Measurements from ENCODE around the gene SMLR1. TPM values are rescaled to one million over a fixed set of nuclear protein-coding genes. Genes with fewer than 3 reads are reported as not detected.

Gene SMLR1
- total RNA-seq, 2 donors from 2014 or later = not detected

DNA sequence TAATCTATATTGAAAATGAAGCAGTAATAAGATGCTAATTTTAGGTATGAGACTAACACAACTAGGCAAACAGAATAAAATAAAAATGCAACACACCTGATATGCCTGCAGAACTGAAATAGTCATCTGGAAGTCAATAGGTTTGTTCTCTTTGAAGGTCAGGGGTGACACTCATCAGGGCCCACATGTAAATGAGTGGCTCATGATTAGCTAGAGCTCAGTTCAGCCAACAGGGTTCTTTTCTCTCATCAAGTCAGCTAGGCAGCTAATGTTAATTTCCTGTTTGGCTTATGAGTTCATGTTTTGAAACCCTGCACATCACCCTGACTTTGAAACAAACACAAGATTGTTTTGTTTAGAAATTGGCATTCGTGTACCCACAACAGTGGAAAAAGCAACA is 23.8 kb downstream of the SMLR1 start:
- Histone ChIP-seq H3K9me3 (peaks cover 0 to 4% of the 10 kb centered on the region in 2 donors), H3K27me3 (no peaks in the 10 kb centered on the region), H3K36me3 (no peaks in the 10 kb centered on the region), H3K4me3 (no peak overlapping the region), H3K27ac (no peak overlapping the region), H3K4me1 (peaks cover 0 to 7% of the 10 kb centered on the region in 2 donors)
- TF ChIP-seq, protein P1, sequence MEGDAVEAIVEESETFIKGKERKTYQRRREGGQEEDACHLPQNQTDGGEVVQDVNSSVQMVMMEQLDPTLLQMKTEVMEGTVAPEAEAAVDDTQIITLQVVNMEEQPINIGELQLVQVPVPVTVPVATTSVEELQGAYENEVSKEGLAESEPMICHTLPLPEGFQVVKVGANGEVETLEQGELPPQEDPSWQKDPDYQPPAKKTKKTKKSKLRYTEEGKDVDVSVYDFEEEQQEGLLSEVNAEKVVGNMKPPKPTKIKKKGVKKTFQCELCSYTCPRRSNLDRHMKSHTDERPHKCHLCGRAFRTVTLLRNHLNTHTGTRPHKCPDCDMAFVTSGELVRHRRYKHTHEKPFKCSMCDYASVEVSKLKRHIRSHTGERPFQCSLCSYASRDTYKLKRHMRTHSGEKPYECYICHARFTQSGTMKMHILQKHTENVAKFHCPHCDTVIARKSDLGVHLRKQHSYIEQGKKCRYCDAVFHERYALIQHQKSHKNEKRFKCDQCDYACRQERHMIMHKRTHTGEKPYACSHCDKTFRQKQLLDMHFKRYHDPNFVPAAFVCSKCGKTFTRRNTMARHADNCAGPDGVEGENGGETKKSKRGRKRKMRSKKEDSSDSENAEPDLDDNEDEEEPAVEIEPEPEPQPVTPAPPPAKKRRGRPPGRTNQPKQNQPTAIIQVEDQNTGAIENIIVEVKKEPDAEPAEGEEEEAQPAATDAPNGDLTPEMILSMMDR (IDR thresholded peaks at IDR 0.05) = no peak
- DNase-seq (ENCODE audit: low spot score) = no peak

DNA sequence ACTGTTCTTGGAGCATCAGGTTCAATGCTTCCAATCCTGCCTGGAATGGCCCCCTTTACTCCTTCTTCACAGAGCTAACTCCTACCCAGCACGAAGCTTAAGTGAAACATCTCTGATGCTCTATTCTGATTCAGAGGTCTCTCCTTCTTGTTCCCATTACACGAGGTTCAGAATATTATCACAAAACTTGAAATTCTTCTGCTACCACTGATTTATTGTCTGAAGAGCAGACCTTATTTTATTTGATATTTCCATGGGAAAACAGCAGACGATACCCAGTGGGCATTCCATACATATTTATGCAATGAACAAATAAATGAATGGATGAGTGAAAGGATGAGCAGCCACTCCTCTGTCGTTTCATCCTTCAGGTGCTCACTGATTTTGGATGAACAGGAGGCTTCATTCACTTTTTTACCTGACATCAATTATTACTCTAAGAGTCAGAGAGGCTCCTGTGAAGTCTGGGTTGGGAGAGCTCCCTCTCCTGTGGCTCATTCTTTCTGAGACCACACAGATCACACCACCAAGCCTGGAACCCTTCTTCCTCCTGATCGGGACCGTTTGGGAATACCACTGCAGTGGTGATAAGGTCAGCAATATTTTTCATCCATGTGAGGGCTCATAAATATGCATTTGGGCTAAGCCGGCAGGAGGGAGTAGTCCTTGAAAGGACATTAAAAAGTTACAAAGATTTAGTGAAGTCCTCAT is 25.8 kb downstream of the SMLR1 start:
- peaks cover 0 to 4% of the 10 kb centered on the region in 2 donors for H3K9me3 ChIP-seq
- peaks cover 1% of the 10 kb centered on the region for H3K36me3 ChIP-seq
- H3K4me3 ChIP-seq = no peak overlapping the region
- DNase-seq (ENCODE audit: low spot score) = no peak
- TF ChIP-seq, protein P1 (IDR thresholded peaks at IDR 0.05) = no peak
- no peaks in the 10 kb centered on the region for H3K27me3 ChIP-seq
- H3K27ac ChIP-seq = no peak overlapping the region
- H3K4me1 ChIP-seq = no peaks in the 10 kb centered on the region

DNA sequence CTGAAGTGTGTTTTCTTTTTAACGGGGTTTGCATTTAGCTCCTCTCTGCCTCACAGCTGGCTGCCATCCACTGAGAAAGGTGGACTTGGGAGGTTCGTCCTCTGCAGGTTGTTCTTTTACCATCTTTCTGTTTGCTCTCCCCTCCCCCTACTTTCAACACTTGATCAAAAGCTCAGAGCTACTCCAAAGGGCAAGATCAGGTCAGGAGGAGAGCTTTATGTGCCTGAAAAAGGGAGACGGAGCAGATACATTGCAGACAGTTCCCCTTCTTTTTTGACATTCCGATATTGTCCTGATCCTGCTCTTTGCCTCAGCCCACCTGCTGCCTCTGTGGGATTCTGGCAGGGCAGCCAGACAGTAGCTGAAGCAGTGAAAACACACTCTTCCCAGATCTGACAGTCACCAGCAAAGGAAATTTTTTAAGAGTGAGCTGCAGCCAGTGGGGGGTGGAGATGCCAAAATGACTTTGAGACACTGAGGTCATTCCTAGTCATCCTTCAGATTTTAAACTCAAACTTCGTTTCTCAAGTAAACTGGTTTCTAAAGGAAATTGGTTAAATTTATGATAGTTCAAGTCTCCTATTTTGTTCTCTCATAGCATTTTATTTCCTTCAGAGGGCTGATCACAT is 26.5 kb downstream of the SMLR1 start:
- no peak for DNase-seq (ENCODE audit: low spot score)
- peaks cover 5% of the 10 kb centered on the region for H3K36me3 ChIP-seq
- H3K9me3 ChIP-seq = peaks cover 0 to 4% of the 10 kb centered on the region in 2 donors
- H3K4me3 ChIP-seq = no peak overlapping the region
- H3K4me1 ChIP-seq = no peaks in the 10 kb centered on the region
- TF ChIP-seq, protein P1 (IDR thresholded peaks at IDR 0.05) = no peak
- no peaks in the 10 kb centered on the region for H3K27me3 ChIP-seq
- H3K27ac ChIP-seq = no peak overlapping the region

DNA sequence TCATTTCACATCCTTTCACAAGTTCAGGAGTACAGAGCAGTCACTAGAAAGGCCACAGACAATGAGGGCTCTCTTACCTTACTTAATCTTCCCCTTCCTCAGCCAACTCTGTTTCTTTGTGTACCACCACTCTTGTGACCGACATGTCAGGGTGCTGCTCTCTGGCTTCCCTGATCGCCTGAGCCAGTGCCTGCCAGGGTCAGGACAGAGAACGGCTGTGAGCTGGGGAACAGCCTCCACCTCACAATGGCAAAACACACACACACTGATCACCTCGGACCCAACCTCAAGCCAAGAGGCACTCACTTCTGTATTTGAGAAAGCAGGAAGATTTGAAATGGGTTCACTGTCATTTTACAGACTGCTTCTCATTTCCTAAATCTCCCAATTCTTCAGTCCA is 30.8 kb downstream of the SMLR1 start:
- TF ChIP-seq, protein P1 (IDR thresholded peaks at IDR 0.05) = no peak
- no peak overlapping the region for H3K27ac ChIP-seq
- H3K27me3 ChIP-seq = no peaks in the 10 kb centered on the region
- peaks cover 0 to 4% of the 10 kb centered on the region in 2 donors for H3K9me3 ChIP-seq
- no peak overlapping the region for H3K4me3 ChIP-seq
- H3K36me3 ChIP-seq = peaks cover 5% of the 10 kb centered on the region
- no peak for DNase-seq (ENCODE audit: low spot score)
- H3K4me1 ChIP-seq = no peaks in the 10 kb centered on the region

DNA sequence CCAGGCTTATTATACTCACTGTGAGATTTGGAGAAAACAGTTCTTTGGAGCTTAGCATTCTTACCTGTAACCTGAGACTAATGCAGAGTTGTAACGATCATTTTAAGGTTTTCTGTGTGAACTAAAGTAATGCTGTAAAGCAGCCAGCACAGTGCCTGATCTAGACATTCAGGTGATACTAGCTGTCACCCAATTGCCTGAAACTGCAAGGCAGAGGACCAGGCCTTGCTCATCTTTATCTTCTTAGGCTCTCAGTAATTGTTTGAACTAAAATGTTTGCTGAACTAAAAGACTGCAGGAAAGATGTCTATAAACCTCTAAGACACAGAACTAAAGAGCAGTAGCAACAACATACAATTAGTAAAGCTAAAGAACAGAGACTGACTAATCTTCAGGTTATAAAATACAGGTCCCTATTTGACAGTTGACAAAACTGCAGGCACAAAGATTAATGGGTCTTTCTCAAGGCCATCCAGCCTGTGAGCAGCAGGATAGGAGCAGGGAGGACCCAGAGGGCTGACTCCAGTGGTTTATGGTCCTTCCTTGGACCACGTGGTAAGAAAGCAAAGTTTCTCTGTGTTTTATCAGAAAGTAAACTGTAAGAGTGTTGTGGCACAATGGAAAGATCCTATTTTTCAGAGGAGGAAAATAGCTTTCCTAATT is 31.4 kb downstream of the SMLR1 start:
- TF ChIP-seq, protein P1 (IDR thresholded peaks at IDR 0.05) = no peak
- peaks cover 0 to 4% of the 10 kb centered on the region in 2 donors for H3K9me3 ChIP-seq
- no peak overlapping the region for H3K27ac ChIP-seq
- no peaks in the 10 kb centered on the region for H3K27me3 ChIP-seq
- DNase-seq (ENCODE audit: low spot score) = no peak
- H3K4me1 ChIP-seq = no peaks in the 10 kb centered on the region
- no peak overlapping the region for H3K4me3 ChIP-seq
- H3K36me3 ChIP-seq = peaks cover 5% of the 10 kb centered on the region

Data from right atrium auricular region (tissue), 2 donors.